NCI-H2227 (cell line): ENCODE measurements around the gene NPAS3.

Experiments
- DNase-seq: peaks from one replicate; lab custom pipeline; 2025; ENCODE audit not compliant: unreplicated experiment; lab: John Stamatoyannopoulos, UW

Gene NPAS3

DNA sequence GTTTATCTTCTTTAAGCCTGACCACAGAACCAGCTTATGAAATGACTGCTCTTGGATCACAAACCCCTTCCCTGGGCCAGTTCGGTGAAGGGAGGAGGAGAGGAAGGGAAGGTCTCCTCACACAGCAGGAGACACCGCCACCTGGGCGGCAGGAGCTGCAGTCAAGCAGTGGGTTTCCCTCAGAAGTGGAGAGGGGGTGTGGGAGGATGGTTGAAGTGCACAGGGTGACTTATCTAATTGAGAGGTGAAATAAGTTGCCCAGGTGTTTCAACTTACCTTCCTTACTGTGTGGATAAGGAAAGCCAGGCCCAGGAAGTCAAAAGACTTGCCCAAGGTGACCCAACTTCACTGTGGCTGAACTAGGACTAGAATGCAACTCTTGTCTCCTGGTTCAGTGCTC lies 905.4 kb downstream of the NPAS3 start:
- DNase-seq = no peak

- DNase-seq = no peak
Measured at GRCh38 chr14:33846100-33846824, 907.6 kb downstream of the NPAS3 start.

GRCh38 chr14:33847066-33847465 lies 908.4 kb downstream of the NPAS3 start:
- DNase-seq = no peak

- no peak for DNase-seq
Measured at GRCh38 chr14:33848009-33848408, 909.3 kb downstream of the NPAS3 start.

DNA sequence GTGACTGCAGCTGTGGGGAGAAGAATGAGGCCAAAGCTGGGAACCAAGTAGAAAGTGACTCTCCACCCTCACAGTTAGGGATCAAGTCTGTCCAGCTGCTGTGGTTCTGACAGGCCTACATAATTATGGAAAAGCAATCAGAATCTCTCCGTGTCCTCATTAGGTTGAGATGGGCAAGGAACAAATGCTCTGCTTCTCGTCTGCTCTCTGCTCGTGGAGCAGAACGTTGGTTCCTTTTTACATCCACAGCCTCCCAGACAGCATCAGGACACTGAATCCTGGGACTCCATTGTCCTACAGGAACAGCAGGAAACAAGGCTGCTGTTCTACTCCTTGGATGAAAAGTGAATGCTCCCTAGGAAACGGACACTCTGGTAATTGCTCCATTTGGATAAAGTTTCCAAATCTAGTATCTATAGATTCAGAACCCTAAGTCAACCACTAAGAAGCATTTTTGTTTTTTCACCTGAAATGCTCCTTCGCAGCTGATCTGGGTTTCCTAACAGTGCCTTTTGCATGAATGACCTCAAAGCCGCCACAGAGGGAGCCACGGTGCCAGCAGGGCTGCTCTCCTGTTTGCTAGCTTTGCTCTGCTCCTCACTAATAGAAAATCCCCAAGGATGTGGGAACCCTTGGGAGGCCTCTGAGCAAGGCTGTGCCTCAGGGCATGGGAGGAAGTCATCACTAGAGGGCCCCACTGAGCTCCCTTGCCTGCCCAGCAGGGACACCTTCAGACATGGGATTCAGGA lies 910.2 kb downstream of the NPAS3 start:
- DNase-seq = peak; percentile 60

DNA sequence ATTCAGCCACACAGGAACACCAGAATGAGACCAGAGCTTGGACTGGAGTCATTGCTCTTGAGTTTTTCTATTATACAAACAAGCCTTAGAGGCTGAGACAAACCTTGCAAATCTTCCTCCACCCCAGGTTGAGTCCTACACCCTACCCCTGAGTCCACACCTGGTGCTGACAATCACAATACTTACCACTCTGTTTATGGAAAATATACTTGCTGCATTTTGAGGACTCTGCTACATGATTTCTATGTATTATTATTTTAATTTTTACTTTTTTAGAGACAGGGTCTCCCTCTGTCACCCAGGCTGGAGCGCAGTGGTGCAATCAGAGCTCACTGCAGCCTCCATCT lies 910.7 kb downstream of the NPAS3 start:
- DNase-seq = no peak

DNA sequence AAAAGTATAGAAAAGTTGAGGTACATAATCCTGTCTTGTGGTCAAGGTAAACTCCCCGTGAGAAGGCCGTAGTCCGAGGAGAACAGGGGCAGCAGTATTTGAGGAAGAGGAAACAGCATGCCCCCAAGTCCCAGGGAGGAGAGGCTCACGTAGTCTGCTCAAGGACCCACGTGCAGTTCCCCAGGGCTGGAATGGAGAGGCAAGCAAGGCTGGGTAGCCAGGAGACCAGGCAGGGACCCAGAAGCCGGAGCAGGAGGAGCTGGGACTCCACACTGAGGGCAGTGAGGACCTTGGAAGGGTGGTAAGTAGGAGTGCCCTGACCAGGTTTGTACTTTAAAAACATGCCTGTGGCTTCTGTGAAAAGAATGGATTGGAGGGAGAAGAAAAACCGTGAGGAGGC lies 912.1 kb downstream of the NPAS3 start:
- no peak for DNase-seq

DNA sequence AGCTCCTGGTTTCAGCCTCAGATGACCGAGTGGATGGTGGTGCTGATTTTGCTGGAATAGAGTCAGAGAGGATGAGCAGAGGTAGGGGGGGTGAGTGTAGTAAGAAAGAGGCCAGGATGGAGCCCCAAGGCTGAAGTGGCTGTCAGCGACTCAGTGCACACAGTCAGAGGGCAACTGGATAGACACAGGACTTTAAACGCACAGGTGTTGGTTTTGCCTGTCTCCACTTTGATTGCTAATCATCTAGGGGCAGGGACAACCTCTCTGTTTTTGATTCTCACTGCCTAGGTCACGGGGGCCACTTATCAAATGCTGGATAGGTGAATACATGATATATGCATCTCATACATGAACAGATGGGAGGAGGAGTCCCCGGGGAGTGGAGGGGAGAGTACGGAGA lies 912.7 kb downstream of the NPAS3 start:
- no peak for DNase-seq

DNA sequence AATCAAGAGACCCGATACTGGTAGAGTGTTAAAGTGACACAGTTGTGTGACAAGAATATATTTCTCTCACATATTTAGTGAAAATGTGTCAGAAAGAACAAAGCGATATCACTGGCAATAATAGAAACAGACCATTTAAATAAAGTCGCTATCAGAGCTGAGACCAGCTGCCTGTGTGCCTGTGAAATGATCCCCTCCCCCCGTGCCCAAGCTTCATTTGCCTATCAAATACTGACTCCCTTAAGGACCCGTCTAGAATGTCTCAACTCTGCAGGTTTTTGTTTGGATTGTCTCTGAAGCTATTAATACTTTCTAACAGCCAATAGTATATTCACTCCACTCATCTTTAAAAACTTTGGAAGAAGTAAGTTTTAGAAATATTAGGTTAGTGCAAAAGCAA lies 913.3 kb downstream of the NPAS3 start:
- DNase-seq = no peak
